ENCODE data around the gene EXOC1L. TPM values are rescaled to one million over a fixed set of nuclear protein-coding genes. Genes with fewer than 3 reads are reported as not detected.

EXOC1L gene
- total RNA-seq, 1 donor from 2014 or later = not detected

GRCh38 chr4:55808186-55808585 is 11.4 kb upstream of the EXOC1L start:
- Mint-ChIP-seq H3K36me3 (no peaks in the 10 kb centered on the region), H3K4me1 (no peaks in the 10 kb centered on the region), H3K27me3 (ENCODE audit: low read depth) (peaks cover 27% of the 10 kb centered on the region), H3K4me3 (no peak overlapping the region), H3K9me3 (no peaks in the 10 kb centered on the region), H3K27ac (no peak overlapping the region)
- DNase-seq (ENCODE audit: low spot score in 2 of 2, unreplicated experiment in 2 of 2) = no peak
- TF ChIP-seq CTCF (IDR thresholded peaks at IDR 0.05; ENCODE audit: unreplicated experiment) = no peak

- Mint-ChIP-seq H3K27me3 (ENCODE audit: low read depth) (peaks cover 25% of the 10 kb centered on the region), H3K4me3 (no peak overlapping the region), H3K9me3 (no peaks in the 10 kb centered on the region), H3K27ac (no peak overlapping the region), H3K36me3 (no peaks in the 10 kb centered on the region), H3K4me1 (no peaks in the 10 kb centered on the region)
- DNase-seq (ENCODE audit: low spot score in 2 of 2, unreplicated experiment in 2 of 2) = no peak
- no peak for TF ChIP-seq CTCF (IDR thresholded peaks at IDR 0.05; ENCODE audit: unreplicated experiment)
These were observed 11.0 kb upstream of the EXOC1L start for GRCh38 chr4:55808632-55809031.

- TF ChIP-seq CTCF (IDR thresholded peaks at IDR 0.05; ENCODE audit: unreplicated experiment) = no peak
- H3K27me3 Mint-ChIP-seq (ENCODE audit: low read depth) = peaks cover 33% of the 10 kb centered on the region
- H3K27ac Mint-ChIP-seq = no peak overlapping the region
- no peaks in the 10 kb centered on the region for H3K36me3 Mint-ChIP-seq
- H3K9me3 Mint-ChIP-seq = peaks cover 4% of the 10 kb centered on the region
- no peak for DNase-seq (ENCODE audit: low spot score in 2 of 2, unreplicated experiment in 2 of 2)
- H3K4me1 Mint-ChIP-seq = peaks cover 6% of the 10 kb centered on the region
- H3K4me3 Mint-ChIP-seq = no peak overlapping the region
These were observed 1.9 kb upstream of the EXOC1L start for GRCh38 chr4:55817691-55818090.

GRCh38 chr4:55820279-55820678 is 689 bp downstream of the EXOC1L start:
- no peak overlapping the region for H3K4me3 Mint-ChIP-seq
- H3K4me1 Mint-ChIP-seq = peaks cover 7% of the 10 kb centered on the region
- H3K27ac Mint-ChIP-seq = no peak overlapping the region
- H3K36me3 Mint-ChIP-seq = no peaks in the 10 kb centered on the region
- no peak for DNase-seq (ENCODE audit: low spot score in 2 of 2, unreplicated experiment in 2 of 2)
- no peak for TF ChIP-seq CTCF (IDR thresholded peaks at IDR 0.05; ENCODE audit: unreplicated experiment)
- peaks cover 4% of the 10 kb centered on the region for H3K9me3 Mint-ChIP-seq
- peaks cover 31% of the 10 kb centered on the region for H3K27me3 Mint-ChIP-seq (ENCODE audit: low read depth)

- Mint-ChIP-seq H3K27ac (no peak overlapping the region), H3K4me3 (no peak overlapping the region), H3K4me1 (peaks cover 7% of the 10 kb centered on the region), H3K9me3 (peaks cover 4% of the 10 kb centered on the region), H3K36me3 (no peaks in the 10 kb centered on the region), H3K27me3 (ENCODE audit: low read depth) (peaks cover 32% of the 10 kb centered on the region)
- TF ChIP-seq CTCF (IDR thresholded peaks at IDR 0.05; ENCODE audit: unreplicated experiment) = no peak
- DNase-seq (ENCODE audit: low spot score in 2 of 2, unreplicated experiment in 2 of 2) = no peak
These were observed 2.7 kb downstream of the EXOC1L start for GRCh38 chr4:55822329-55822728.

- H3K9me3 Mint-ChIP-seq = no peaks in the 10 kb centered on the region
- H3K4me3 Mint-ChIP-seq = no peak overlapping the region
- TF ChIP-seq CTCF (IDR thresholded peaks at IDR 0.05; ENCODE audit: unreplicated experiment) = no peak
- peaks cover 31% of the 10 kb centered on the region for H3K27me3 Mint-ChIP-seq (ENCODE audit: low read depth)
- DNase-seq (ENCODE audit: low spot score in 2 of 2, unreplicated experiment in 2 of 2) = no peak
- H3K36me3 Mint-ChIP-seq = no peaks in the 10 kb centered on the region
- H3K4me1 Mint-ChIP-seq = peaks cover 2% of the 10 kb centered on the region
- no peak overlapping the region for H3K27ac Mint-ChIP-seq
These were observed 5.3 kb downstream of the EXOC1L start for GRCh38 chr4:55824865-55825264.

Measured in mesothelial cell of epicardium (in vitro differentiated cells).